ENCODE measurements around the gene SIVA1.
"Not testable (repeated sequence)": the region's sequence is repeated elsewhere in the genome, so short reads cannot be mapped to it uniquely, and the experiment has no call there.

SIVA1 gene

DNA sequence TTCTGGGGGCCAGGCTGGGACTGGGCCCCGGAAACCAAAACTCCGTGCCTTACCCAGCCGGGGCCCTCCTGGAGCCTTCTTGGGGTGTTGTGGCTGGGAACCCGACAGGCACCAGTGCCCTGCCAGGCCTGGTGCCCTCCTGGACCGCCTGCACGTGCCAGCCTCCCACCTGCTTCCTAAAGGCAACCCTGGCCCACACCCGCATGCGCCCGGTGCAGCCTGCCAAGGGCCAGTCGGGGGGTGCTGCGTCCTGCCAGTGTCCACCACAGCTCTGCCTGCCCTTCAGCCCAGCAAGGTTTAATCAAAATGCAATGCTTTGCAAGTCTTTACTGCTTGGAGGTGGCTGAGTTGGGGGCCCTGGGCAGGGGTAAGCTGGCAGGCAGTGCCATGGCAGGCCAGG, 34.1 kb upstream of the SIVA1 start:
- no peak for FAIRE-seq
- no peak for DNase-seq (ENCODE audit: insufficient read length, low spot score)

DNA sequence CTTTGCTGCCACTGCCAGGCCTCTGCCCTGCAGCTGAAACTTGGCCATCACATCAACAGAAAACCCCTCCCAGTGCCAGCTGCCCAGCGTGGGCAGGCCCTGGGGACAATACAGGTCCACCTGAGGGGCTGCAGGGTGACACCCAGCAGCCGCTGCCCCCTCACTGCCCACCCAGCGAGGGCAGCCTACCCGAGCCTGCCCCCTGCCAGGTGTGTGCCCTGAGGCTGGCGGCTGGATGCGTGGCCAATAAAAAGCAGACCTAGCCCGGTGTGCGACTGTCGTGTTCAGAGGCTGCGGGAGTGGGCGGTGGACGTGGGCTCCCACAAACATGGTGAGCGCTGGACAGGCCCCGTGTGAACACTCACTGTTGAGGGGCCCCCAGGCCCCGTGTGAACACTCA, 33.6 kb upstream of the SIVA1 start:
- no peak for FAIRE-seq

DNA sequence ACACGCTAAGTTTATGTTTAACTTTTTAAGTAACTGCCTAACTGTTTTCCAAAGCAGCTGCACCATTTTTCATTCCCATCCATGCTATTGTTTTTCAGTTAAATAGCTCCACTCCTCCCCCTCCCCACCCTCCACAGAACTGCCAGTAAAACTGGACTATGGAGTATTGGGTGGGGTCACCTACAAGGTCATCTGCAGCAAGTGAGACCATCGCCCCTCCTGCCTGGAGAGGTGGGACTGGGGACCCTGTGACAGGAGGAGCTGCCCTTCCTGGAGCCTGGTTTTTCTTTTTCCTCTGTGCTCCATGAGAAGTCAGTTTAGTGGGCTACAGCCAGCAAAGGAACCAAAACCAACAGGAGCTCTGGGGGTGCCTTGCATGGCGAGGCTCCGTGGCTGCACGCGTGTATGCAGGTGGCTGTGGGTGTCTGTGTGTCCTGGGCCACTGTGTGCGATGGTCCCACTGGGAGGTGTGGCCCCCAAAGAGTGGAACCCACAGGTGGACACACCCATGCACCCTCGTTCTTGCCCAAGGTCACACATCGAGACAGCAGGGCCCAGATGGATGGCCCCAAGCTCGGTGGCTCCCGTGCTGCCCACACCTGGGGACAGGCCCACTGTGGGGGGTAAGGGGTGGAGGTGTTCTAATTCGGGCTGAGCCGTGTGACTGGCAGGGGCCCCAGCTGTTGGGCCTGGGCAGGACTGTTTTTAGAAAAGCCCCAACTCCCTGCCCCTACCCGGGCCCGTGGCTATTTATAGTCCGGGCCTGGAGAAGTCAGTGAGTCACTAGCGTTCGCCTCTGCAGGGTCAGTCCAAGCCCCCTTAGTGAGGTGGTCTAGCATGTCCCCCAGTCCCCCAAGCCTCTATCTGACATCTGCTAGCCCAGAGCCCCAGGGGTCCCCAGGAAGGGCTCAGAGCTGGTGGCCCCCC, 31.2 kb upstream of the SIVA1 start:
- DNase-seq (ENCODE audit: insufficient read length, low spot score) = no peak
- no peak for FAIRE-seq

More for the DNA sequence above, 33.6 kb upstream of the SIVA1 start:
- no peak for DNase-seq (ENCODE audit: insufficient read length, low spot score)

DNA sequence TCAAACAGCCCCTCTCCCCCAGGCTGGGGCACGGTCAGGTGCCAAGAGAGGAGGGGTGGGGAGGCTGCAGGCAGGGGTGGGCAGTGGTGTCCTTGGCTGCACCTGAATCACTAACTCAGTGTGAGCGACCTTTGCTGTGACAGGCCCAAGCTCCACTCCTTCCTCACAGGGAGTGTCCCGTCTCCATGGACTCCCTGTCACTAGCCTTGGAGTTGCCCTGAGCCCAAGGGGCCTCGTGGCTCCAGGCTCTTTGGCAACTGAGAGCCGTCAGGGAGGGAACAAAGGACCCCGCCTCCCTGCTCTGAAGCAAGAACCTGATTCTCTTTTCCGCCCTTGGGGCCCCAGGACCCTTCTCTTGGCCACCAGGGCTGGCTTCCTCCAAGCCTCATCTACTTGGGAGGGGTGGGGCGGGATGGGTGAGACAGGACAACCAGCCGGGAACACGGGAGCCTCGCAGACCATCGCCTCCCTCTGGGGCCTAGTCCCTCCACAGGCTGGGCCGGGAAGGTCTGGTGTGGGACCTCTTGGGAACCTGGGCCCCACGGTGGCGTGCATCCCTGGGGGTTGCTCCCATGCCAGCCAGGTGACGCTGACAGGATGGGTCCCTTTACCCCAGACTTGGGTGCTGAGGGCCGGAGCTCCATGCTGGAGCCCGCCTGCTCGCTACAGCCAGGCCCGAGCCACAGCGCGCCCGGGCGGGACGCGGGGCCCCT, 29.9 kb upstream of the SIVA1 start:
- no peak for FAIRE-seq

DNA sequence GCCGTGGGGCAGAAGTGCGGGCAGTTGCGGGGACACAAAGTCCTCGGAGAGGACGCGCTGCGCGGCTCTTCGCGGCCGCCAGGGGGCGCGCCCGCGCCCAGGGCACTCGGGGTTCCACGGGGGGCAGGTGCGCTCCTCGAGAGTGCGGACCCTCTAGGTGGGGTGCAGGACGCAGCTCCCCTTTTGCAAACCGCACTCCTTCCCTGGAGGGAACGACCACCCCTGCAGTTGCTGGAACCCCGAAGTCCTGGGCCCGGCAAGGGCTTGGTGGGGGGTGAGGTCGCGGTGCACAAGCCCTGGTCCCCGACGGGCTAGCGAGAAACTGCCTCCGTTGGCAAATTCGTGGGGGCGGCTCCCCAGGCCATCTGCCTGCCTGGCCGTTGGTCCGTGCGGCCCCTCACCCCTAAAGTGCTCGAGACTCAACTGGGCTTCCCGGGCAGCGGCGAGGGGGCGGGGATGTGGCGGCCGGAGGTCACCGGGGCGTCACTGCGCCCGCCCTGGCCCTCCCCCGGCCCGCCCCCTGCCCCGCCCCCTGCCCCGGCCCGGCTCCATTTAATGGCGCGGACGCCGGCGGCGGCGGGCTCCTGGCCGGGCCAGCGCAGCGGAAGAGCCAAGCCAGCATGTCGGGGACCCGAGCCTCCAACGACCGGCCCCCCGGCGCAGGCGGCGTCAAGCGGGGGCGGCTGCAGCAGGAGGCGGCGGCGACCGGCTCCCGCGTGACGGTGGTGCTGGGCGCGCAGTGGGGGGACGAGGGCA, 29.1 kb upstream of the SIVA1 start, which contains the start of gene ADSS1:
Gene ADSS1, plus strand, starts transcription at position 579 of the 756 bp plus-strand sequence. Its CDS starts 42 bp downstream, at position 621.
- no peak for FAIRE-seq
- peak; percentile 96 for DNase-seq (ENCODE audit: insufficient read length, low spot score)

More for the DNA sequence above, 29.9 kb upstream of the SIVA1 start:
- DNase-seq (ENCODE audit: insufficient read length, low spot score) = no peak

DNA sequence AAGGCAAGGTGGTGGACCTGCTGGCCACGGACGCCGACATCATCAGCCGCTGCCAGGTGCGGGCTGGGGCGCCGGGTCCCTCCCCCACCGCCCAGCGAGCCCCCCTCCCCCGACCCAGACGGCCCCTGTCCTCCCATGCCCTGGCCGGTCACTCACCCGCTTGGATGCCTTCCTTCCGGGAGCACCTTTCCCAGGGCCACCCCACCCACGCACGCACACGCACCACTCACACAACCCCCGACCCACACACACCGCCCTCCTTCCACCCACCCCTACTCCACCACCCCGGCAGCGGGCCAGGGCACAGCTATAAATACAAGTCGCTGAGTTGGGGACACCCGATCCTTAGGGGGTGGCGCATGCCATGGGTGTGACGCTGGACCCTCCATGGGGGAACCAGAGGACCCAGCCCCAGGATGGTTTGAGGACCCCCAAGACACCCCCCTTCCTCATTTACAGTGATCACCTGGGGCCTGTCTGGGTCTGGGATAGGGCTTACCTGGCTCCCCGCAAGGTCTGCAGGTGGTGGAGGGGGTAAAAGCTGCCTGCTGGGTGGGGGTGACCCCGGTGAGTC, 28.5 kb upstream of the SIVA1 start:
- no peak for FAIRE-seq
- no peak for DNase-seq (ENCODE audit: insufficient read length, low spot score)

DNA sequence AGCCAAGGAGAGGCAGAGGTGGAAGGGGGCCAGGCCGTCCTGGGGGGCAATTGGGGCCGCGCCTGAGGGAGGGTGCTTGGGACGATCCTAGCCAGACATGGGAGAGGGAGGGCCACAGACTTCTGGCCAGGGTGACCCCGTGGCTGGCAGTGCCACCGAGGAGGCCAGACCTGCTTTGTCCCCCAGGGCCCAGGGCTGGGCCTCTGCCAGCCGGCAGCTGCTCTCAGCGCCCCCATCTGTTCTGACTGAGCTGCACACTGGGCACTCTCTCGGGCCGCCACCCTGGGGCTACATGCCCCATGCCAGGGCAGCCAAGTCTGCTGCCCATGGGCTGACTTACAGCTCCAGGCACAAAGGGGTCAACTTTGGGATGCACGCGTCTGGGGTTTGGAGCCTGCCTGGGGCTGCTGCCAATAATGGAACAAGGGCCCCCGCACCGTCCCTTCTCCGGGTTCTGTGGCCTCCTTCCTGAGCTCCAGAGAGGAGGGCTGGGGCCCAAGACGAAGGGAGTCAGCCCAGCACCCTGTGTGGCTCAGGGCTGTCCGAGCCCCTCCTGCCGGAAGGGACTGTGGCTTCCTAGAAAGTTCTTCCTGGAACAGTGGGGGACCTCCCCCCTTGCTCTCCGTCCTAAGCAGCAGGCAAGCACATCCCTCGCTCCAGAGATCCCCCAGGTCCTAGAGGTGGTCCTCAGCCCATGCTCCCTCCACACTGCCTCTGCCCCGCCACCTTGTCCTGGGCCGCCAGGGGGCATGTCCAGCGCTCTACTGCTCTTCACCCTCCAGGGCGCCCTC, 27.8 kb upstream of the SIVA1 start:
- no peak for DNase-seq (ENCODE audit: insufficient read length, low spot score)
- no peak for FAIRE-seq

DNA sequence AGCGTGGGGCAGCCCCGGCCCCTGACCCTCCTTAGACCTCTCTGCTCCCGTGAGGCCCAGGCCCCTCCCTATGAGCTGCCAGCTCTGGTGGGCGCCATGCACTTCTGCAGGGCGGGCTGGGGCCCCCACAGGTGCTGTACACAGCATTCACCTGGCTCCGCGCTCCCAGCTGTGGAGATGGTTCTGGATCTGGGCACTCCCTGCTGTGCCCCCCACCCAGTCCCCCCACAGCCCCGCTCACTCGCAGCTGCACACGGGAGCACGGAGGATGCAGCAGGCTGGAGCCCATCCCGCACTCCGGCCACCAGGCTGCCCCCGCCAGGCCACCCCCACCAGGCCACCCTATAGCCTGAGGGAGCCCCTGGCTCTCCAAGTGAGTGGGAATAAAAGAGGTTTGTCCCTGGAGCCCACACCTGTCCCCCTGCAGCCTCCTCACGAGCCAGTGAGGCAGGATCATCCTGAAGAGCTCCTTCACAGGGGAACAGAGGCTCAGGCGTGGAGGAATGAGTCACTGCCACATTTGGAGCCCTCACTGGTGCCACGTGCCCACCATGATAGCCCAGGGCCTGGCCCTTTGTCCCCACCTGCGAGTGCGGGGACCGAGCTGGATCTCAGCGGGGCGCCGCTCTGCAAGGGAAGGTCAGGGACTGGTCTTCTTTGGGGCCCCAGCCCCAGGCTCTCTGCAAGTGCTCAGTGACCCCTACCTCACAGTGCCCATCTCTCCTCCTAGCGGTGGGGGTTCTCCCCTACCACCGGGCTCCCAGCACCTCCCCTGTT, 27.0 kb upstream of the SIVA1 start:
- DNase-seq (ENCODE audit: insufficient read length, low spot score) (no peak), FAIRE-seq (no peak)

DNA sequence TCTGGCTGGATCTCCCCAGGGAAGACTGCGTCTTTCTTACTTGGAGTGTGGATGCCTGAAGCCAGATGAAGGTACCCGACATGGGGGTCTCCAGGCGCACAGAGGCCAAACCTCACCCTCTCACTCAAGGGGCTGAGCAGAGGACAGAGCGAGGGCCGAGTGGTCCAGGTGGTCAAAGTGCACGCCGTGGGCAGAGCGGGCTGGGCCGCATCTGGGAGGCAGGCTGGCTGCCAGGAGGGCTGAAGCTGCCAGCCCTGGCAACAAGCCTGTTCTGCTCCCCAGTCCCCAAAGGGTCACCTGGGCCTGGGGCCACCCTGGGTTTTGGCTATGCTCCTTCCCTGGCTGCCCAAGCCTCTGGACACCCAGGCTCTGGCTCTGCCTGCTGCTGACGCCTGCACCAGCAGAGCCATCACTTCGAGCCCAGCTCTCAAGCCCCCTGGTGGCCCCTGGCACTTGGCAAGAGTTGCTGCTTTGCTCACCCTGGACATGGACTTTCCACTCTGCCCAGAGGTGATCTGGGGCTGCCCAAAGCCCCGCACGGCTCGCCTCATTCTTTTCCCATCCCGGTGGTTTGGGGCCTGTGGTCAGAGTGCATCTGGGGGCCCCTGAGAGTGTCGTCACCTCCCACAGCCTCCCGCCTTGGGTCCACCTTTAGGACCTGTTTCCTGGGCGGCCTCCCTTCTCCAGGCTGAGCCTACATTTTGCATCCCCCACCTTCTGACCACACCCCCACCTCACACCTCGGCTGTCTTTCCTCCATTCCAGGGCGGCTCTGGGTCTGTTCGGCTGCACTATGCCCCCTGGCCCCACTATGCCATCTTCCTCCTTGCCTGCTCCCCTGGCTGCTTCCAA, 26.1 kb upstream of the SIVA1 start:
- no peak for DNase-seq (ENCODE audit: insufficient read length, low spot score)
- no peak for FAIRE-seq

DNA sequence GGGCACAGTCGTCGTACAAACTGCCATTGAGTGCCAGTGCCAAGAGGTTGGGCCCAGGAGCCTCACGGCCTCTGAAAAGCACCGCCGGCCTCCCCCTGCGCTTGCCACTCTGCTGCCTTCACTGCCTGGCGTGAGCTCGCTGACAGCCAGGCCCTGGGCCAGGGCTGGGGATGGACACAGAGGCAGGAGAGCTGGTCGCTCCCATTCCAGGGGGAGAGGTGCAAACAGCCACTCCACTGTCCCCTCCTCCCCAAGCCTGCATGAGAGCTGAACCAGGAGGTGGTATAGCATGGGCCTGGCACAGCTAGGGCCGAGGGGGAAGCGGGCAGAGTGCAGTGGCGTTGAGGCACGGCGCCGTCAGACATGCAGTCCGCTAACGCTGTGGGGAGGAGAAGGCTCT, 24.3 kb upstream of the SIVA1 start:
- FAIRE-seq (no peak), DNase-seq (ENCODE audit: insufficient read length, low spot score) (no peak)

DNA sequence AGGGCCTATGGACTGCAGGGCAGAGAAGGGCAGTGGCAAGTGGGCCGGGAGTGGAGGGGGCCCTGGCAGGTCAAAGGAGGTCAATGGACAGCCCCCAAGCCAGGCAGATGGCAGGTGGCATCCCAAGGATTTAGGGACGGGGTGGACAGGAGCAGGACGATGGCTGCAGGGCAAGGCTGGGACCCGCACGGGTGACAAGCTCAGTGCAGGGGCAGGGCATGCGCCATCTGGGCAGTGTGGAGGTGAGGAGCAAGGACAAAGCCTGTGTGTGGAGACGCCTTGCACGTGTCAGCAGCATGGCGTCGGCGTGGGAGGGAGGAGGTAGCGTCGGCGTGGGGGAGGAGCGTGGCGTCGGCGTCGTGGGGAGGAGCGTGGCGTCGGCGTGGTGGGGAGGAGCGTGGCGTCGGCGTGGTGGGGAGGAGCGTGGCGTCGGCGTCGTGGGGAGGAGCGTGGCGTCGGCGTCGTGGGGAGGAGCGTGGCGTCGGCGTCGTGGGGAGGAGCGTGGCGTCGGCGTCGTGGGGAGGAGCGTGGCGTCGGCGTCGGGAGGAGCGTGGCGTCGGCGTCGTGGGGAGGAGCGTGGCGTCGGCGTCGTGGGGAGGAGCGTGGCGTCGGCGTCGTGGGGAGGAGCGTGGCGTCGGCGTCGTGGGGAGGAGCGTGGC, 23.6 kb upstream of the SIVA1 start:
- not testable (repeated sequence) for DNase-seq (ENCODE audit: insufficient read length, low spot score); FAIRE-seq

DNA sequence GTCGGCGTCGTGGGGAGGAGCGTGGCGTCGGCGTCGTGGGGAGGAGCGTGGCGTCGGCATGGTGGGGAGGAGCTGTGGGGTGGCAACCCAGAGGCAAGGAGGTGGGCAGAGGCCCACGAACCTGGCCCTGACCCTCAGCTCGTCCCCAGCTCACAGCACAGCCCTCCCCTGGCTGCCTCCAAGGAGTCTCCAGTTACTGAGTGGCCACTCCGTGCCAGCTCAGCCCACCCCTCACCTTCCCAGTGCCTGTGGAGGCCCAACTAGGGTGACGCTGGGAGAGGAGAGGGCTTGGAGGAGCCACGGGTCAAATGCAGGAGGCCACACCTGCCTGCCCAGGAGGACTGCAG, 23.1 kb upstream of the SIVA1 start:
- FAIRE-seq = no peak
- no peak for DNase-seq (ENCODE audit: insufficient read length, low spot score)

DNA sequence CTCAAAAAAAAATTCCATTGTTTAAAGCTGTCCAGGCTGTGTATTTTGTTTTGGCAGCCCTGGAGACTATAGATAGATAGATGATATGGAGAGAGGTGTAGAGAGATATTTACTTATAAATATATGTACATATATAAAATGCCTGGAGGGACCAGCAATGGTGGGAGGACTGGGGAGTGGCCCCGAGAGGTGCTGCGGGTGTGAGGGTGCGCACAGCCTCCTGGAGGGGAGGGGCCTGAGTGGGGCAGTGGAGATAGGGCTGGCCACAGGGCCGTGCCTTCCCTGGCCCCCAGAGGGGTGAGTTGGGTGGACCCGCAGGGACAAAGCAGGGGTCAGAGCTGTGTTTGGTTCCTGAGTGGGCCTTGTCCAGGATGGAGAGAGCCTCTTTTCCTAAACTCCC, 22.5 kb upstream of the SIVA1 start:
- DNase-seq (ENCODE audit: insufficient read length, low spot score) = no peak
- FAIRE-seq = no peak

DNA sequence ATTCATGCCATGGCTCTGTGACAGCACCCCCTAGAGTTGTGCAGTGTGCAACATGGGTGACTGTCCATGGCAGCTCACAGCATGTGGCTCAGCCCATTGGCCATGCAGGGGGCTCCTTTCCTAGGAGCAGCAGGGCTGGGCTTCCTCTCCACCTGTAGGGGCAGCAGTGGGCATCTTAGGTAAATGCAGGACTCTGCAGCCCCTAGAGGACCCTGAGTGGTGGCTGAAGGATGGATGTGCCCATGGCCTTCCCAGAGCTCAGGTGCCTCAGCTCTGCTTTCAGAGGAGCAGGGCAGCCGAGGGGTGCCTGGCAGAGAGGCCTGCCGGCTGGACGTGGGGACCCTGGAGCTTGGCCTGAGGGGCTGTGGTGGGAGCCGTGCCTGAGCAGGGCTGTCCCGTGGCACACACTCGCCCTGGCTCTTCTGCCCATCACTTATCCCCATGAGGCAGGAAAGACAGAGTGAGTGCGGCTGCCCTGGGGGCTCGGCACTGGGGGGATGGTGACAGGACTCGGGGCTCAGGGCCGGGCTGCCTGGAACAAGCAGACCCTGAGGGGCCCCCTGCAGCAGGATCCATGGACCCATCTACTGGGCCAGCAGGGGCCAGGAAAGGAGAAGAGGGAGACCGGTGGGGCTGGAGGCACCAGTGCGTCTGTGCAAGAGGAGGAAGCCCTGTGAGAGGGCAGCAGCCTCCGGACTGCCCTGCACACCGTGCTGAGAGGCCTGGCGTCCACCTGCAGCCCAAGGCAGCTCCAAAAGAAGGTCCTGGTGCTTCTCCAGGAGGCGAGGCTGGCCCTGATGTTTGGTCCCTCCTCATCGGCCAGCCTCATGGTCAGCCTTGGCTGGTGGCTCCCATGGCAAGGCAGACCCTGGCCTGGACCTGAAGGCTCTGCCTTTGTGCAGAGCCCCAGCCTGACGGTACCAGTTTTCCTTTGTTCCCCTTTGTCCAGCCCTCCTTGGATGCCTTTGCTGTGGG, 21.3 kb upstream of the SIVA1 start:
- FAIRE-seq (no peak), DNase-seq (ENCODE audit: insufficient read length, low spot score) (no peak)

DNA sequence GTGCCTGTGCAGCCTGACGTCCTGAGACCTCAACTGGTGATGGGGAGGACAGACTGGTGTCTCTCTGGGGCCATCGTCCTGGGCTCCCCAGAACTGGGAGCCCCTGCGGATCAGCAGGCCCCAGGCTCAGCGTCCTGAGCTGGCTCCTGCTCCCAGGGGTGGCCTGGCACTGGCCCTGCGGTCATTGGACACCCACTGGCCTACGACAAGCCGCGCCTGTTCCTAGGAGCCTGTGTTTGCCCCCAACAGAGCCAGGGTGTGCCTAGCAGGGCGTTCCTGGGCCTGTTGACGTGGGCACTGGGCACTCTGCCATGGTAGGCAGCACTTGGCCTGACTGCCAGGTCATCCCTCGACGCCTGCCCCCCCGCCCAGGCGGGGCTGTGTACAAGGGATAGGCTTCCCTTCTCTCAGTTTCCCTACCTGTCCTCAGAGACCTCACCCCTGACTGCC, 20.6 kb upstream of the SIVA1 start:
- no peak for FAIRE-seq
- no peak for DNase-seq (ENCODE audit: insufficient read length, low spot score)

DNA sequence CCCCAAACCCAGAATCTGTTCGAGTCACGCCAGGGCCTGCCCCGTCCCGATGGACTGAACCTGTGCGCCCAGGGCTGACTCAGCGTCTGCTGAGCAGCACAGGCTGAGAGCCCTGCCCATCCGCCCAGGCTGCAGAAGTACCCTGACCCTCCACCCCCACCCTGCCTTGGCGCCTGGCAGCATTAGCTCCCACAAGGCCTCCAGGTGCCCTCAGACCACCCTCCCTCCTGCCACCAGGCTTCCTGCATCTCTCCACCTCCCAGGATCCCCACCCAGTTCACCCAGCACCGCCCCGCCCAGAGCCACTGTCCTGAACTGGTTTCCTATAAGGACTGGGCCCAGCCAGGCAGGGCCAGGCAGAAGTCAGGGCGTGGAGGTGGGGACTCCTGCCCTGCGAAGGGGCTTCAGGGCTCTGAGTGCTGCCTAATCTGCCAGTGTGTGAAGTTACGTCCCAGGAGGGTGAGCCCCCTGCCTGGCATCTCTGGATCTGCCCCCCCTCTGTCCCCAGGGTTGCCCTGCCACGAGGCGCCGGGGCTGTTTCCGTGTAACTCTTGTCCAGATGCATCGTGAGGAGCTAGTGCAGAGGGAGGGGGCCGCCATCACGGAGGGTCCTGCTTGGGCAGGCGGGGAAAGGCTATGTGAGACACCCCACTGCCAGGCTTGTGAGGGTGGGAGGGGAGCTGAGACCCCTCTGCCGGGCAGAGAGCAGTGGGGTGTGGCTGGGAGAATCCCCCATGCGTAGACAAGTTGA, 19.8 kb upstream of the SIVA1 start:
- DNase-seq (ENCODE audit: insufficient read length, low spot score) (no peak), FAIRE-seq (no peak)
